Endothelial cell (in vitro differentiated cells): Measurements from ENCODE around the gene NME7. TPM values are rescaled to one million over a fixed set of nuclear protein-coding genes. Genes with fewer than 3 reads are reported as not detected.

Source experiments
- DNase-seq: peaks from one replicate; pipeline ENCODE4 v3.0.0; 2021; ENCODE audit warnings: low spot score
- H3K27ac Mint-ChIP-seq: one replicate; pipeline ENCODE4 v1.8.0; 2021; ENCODE audit warnings: mixed read lengths, inconsistent platforms; ENCODE audit not compliant: unreplicated experiment
- H3K27me3 Mint-ChIP-seq: one replicate; pipeline ENCODE4 v1.8.0; 2021; ENCODE audit warnings: mild to moderate bottlenecking, moderate library complexity, mixed read lengths, inconsistent platforms; ENCODE audit not compliant: unreplicated experiment
- H3K36me3 Mint-ChIP-seq: one replicate; pipeline ENCODE4 v1.8.0; 2021; ENCODE audit warnings: mild to moderate bottlenecking, low read depth, mixed read lengths, inconsistent platforms; ENCODE audit not compliant: unreplicated experiment
- H3K4me1 Mint-ChIP-seq: one replicate; pipeline ENCODE4 v1.8.0; 2021; ENCODE audit warnings: mild to moderate bottlenecking, mixed read lengths, inconsistent platforms; ENCODE audit not compliant: unreplicated experiment
- H3K4me3 Mint-ChIP-seq: one replicate; pipeline ENCODE4 v1.8.0; 2021; ENCODE audit warnings: mild to moderate bottlenecking, mixed read lengths, inconsistent platforms; ENCODE audit not compliant: unreplicated experiment
- H3K9me3 Mint-ChIP-seq: one replicate; pipeline ENCODE4 v1.8.0; 2021; ENCODE audit warnings: mixed read lengths, inconsistent platforms; ENCODE audit not compliant: unreplicated experiment
- CTCF ChIP-seq: fragments of 200-600 bp; sonication (generic); IDR thresholded peaks from one replicate; pipeline ENCODE4 v1.5.0; 2021; ENCODE audit warnings: antibody characterized with exemption; ENCODE audit not compliant: unreplicated experiment
- total RNA-seq: library from RNA; stranded (reverse); fragmentation: NEBNext Ultra II Directional; extraction: Animal tissue kit (Norgen Biotek cat#: 25700); gene quantifications from one replicate; pipeline ENCODE4 v1.2.1, GENCODE V29; 2021; ENCODE audit not compliant: unreplicated experiment

NME7 gene
- total RNA-seq, 1 donor from 2014 or later: 18.9 TPM

GRCh38 chr1:169368406-169368769, 791 bp upstream of the NME7 start:
- H3K27ac Mint-ChIP-seq: no peak overlapping the region
- H3K9me3 Mint-ChIP-seq: no peaks in the 10 kb centered on the region
- H3K36me3 Mint-ChIP-seq: peaks cover 6% of the 10 kb centered on the region
- DNase-seq: peak; percentile 15
- no peak overlapping the region for H3K4me3 Mint-ChIP-seq
- no peak for TF ChIP-seq CTCF
- peaks cover 8% of the 10 kb centered on the region for H3K4me1 Mint-ChIP-seq
- H3K27me3 Mint-ChIP-seq: no peaks in the 10 kb centered on the region

- no peak for TF ChIP-seq CTCF
- no peaks in the 10 kb centered on the region for H3K9me3 Mint-ChIP-seq
- peaks cover 6% of the 10 kb centered on the region for H3K36me3 Mint-ChIP-seq
- no peak for DNase-seq
- no peak overlapping the region for H3K27ac Mint-ChIP-seq
- peaks cover 8% of the 10 kb centered on the region for H3K4me1 Mint-ChIP-seq
- no peaks in the 10 kb centered on the region for H3K27me3 Mint-ChIP-seq
- H3K4me3 Mint-ChIP-seq: no peak overlapping the region
Measured at GRCh38 chr1:169367096-169367685, 406 bp downstream of the NME7 start.

- Mint-ChIP-seq H3K36me3 (peaks cover 6% of the 10 kb centered on the region), H3K27ac (no peak overlapping the region), H3K27me3 (no peaks in the 10 kb centered on the region), H3K9me3 (no peaks in the 10 kb centered on the region), H3K4me1 (peaks cover 3% of the 10 kb centered on the region), H3K4me3 (peak overlapping the region; percentile 22)
- no peak for DNase-seq
- no peak for TF ChIP-seq CTCF
Measured at GRCh38 chr1:169364948-169365347, 2.6 kb downstream of the NME7 start.

GRCh38 chr1:169363046-169363730, 4.4 kb downstream of the NME7 start:
- Mint-ChIP-seq H3K9me3 (no peaks in the 10 kb centered on the region), H3K4me3 (no peak overlapping the region), H3K4me1 (no peaks in the 10 kb centered on the region), H3K27ac (no peak overlapping the region), H3K36me3 (peaks cover 6% of the 10 kb centered on the region), H3K27me3 (no peaks in the 10 kb centered on the region)
- no peak for TF ChIP-seq CTCF
- no peak for DNase-seq

- H3K27ac Mint-ChIP-seq: no peak overlapping the region
- DNase-seq: no peak
- H3K4me1 Mint-ChIP-seq: no peaks in the 10 kb centered on the region
- peaks cover 6% of the 10 kb centered on the region for H3K36me3 Mint-ChIP-seq
- H3K4me3 Mint-ChIP-seq: no peak overlapping the region
- no peaks in the 10 kb centered on the region for H3K9me3 Mint-ChIP-seq
- no peaks in the 10 kb centered on the region for H3K27me3 Mint-ChIP-seq
- no peak for TF ChIP-seq CTCF
Measured at GRCh38 chr1:169361281-169361680, 6.3 kb downstream of the NME7 start.
